Loucy (cell line): ENCODE results near the gene TRNP1.
A peak's percentile ranks its signal among the peaks of the same experiment; 100 is the strongest.

Experiments
- H2AFZ ChIP-seq: fragments of 200-600 bp; sonication (generic); 2 replicates; pipeline ENCODE4 v1.6.0; 2016; ENCODE audit warnings: antibody characterized with exemption, mild to moderate bottlenecking, low read length, moderate library complexity
- H3F3A ChIP-seq: fragments of 200-600 bp; 2 replicates; pipeline ENCODE4 v1.6.0; 2016; ENCODE audit warnings: antibody characterized with exemption, low read depth, mild to moderate bottlenecking
- H3K27me3 ChIP-seq: fragments of 200-600 bp; sonication (generic); 2 replicates; pipeline ENCODE4 v1.6.1; 2014; ENCODE audit warnings: low read length, mild to moderate bottlenecking; ENCODE audit not compliant: insufficient read depth, poor library complexity, severe bottlenecking
- H3K36me3 ChIP-seq: fragments of 200-600 bp; sonication (generic); 2 replicates; pipeline ENCODE4 v1.6.1; 2016; ENCODE audit warnings: low read length; ENCODE audit not compliant: insufficient read depth
- H3K4me1 ChIP-seq: fragments of 200-600 bp; sonication (generic); 2 replicates; pipeline ENCODE4 v1.5.1; 2014; ENCODE audit warnings: low read length, mild to moderate bottlenecking; ENCODE audit not compliant: insufficient read depth, poor library complexity, severe bottlenecking
- H3K4me2 ChIP-seq: fragments of 200-600 bp; sonication (generic); 2 replicates; pipeline ENCODE4 v1.6.0; 2014; ENCODE audit warnings: antibody characterized with exemption, low read length, low read depth, mild to moderate bottlenecking; ENCODE audit not compliant: poor library complexity, severe bottlenecking
- H3K4me3 ChIP-seq: fragments of 200-600 bp; sonication (generic); 2 replicates; pipeline ENCODE4 v1.5.1; 2014; ENCODE audit warnings: low read length, mild to moderate bottlenecking, mixed read lengths; ENCODE audit not compliant: poor library complexity, severe bottlenecking
- H3K79me2 ChIP-seq: fragments of 200-600 bp; sonication (generic); 2 replicates; pipeline ENCODE4 v1.6.1; 2014; ENCODE audit warnings: low read length; ENCODE audit not compliant: insufficient read depth
- H3K9ac ChIP-seq: fragments of 200-600 bp; sonication (generic); 2 replicates; pipeline ENCODE4 v1.6.0; 2014; ENCODE audit warnings: mild to moderate bottlenecking, low read depth, low read length, moderate library complexity; ENCODE audit not compliant: poor library complexity, severe bottlenecking
- H3K9me2 ChIP-seq: fragments of 200-600 bp; sonication (generic); replicated peaks from 2 replicates; pipeline ENCODE4 v1.6.1; 2016; ENCODE audit warnings: low read depth, low read length, mixed read lengths
- H3K9me3 ChIP-seq: fragments of 200-600 bp; sonication (generic); 2 replicates; pipeline ENCODE4 v1.6.1; 2014; ENCODE audit warnings: mild to moderate bottlenecking, antibody characterized with exemption, low read length, low read depth; ENCODE audit not compliant: insufficient read depth
- H4K20me1 ChIP-seq: fragments of 200-600 bp; sonication (generic); 2 replicates; pipeline ENCODE4 v1.6.0; 2014; ENCODE audit warnings: antibody characterized with exemption, low read length, mild to moderate bottlenecking; ENCODE audit not compliant: insufficient read depth, poor library complexity, severe bottlenecking
- EZH2phosphoT487 ChIP-seq: fragments of 200-600 bp; IDR thresholded peaks from 2 replicates; pipeline ENCODE4 v1.6.1; 2018; ENCODE audit warnings: antibody characterized with exemption, mild to moderate bottlenecking, moderate library complexity, borderline replicate concordance
- TF ChIP-seq, protein P1 (sequence below): fragments of 200-600 bp; sonication (generic); conservative IDR thresholded peaks from 2 replicates; pipeline ENCODE4 v1.5.1; 2014; ENCODE audit warnings: mild to moderate bottlenecking, antibody characterized with exemption, low read length

The TRNP1 gene

DNA sequence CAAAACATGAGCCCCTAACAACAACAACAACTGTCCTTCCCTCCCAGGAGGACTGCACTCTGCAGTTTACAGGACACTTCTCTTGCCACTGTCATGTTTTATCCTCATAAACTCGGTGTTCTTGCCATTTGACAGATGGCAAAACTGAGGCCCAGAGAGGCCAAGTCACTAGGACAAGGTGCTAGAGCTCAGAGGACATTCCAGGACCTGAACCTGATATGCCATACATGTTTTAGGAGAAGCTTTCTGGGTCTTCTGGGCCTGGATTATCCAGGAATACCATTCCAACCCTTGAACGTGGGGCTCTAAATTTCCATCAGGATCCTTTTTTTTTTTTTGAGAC, 38.6 kb downstream of the TRNP1 start:
- H3K4me3 ChIP-seq: no peak overlapping the region
- H3F3A ChIP-seq: no peaks in the 10 kb centered on the region
- no peaks in the 10 kb centered on the region for H3K9me3 ChIP-seq
- H3K9ac ChIP-seq: no peak overlapping the region
- H3K27me3 ChIP-seq: no peaks in the 10 kb centered on the region
- no peak for TF ChIP-seq EZH2phosphoT487
- TF ChIP-seq, protein P1, sequence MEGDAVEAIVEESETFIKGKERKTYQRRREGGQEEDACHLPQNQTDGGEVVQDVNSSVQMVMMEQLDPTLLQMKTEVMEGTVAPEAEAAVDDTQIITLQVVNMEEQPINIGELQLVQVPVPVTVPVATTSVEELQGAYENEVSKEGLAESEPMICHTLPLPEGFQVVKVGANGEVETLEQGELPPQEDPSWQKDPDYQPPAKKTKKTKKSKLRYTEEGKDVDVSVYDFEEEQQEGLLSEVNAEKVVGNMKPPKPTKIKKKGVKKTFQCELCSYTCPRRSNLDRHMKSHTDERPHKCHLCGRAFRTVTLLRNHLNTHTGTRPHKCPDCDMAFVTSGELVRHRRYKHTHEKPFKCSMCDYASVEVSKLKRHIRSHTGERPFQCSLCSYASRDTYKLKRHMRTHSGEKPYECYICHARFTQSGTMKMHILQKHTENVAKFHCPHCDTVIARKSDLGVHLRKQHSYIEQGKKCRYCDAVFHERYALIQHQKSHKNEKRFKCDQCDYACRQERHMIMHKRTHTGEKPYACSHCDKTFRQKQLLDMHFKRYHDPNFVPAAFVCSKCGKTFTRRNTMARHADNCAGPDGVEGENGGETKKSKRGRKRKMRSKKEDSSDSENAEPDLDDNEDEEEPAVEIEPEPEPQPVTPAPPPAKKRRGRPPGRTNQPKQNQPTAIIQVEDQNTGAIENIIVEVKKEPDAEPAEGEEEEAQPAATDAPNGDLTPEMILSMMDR: no peak
- no peaks in the 10 kb centered on the region for H4K20me1 ChIP-seq
- H3K79me2 ChIP-seq: no peaks in the 10 kb centered on the region
- H3K4me2 ChIP-seq: no peak overlapping the region
- no peaks in the 10 kb centered on the region for H3K36me3 ChIP-seq
- no peaks in the 10 kb centered on the region for H3K9me2 ChIP-seq
- no peak overlapping the region for H2AFZ ChIP-seq
- H3K4me1 ChIP-seq: no peaks in the 10 kb centered on the region

DNA sequence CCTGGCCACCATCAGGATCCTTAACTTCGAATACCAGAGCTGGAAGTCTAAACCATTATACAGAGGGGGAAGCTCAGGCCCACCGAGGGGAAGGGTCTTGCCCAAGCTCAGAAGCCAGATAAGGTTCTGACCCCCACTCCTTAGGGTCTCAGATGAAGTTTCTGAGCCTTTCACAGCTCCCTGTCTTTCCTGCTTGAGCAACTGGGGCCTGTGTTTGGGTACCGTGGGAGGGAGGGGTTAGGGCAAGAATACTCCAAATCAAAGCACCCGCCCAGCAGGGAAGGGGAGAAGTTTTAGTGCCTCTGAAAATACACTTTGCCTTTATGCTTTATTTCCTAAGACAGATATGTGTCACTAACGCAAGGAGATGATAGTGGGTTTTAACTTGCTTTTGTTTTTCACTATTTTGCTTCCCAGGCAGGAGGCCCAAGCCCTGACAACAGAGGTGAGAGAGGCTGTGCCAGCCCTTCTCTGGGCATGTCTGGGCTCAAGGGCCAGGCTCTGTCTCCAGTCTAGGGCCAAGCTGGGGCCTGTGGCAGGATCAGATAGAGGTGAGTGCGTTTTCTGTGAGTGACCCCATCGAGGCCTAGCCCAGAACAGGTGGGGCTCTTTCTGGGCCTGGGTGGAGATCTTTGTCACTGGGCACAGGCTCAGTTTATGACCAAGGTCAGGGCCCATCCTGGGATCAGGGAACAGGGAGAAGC, 39.7 kb downstream of the TRNP1 start:
- no peaks in the 10 kb centered on the region for H3K27me3 ChIP-seq

DNA sequence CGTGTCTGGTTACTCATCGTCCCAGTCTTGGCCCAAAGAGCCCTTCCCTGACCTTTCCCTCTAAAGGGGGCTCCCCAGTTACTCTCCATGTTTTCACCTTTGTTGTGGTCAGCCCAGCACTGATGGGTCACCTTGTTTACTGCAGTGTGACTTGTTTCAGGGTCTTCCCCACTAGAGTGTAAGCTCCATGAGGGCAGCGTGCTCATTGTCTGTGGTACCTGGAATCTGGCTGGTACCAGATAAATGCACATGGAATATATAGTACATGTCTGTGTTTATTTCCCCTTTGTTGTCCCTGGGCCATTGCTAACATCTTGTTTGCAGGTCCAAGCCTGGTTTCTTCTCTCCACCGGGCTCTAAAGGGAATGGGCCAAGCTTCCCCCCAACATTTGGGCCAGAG, 41.9 kb downstream of the TRNP1 start:
- peak overlapping the region; percentile 51; the same call in 1 of the 2 replicates for H2AFZ ChIP-seq
- H3K79me2 ChIP-seq: no peaks in the 10 kb centered on the region
- no peaks in the 10 kb centered on the region for H3K36me3 ChIP-seq
- no peak overlapping the region for H3K4me2 ChIP-seq
- H3F3A ChIP-seq: no peaks in the 10 kb centered on the region
- no peaks in the 10 kb centered on the region for H3K9me2 ChIP-seq
- TF ChIP-seq EZH2phosphoT487: no peak
- TF ChIP-seq, protein P1: no peak
- no peak overlapping the region for H3K9ac ChIP-seq
- H3K27me3 ChIP-seq: no peaks in the 10 kb centered on the region
- H3K9me3 ChIP-seq: no peaks in the 10 kb centered on the region
- no peaks in the 10 kb centered on the region for H3K4me1 ChIP-seq
- H4K20me1 ChIP-seq: no peaks in the 10 kb centered on the region
- no peak overlapping the region for H3K4me3 ChIP-seq

More for the DNA sequence above, 39.7 kb downstream of the TRNP1 start:
- TF ChIP-seq, protein P1: no peak
- TF ChIP-seq EZH2phosphoT487: no peak
- H3K4me1 ChIP-seq: no peaks in the 10 kb centered on the region
- no peaks in the 10 kb centered on the region for H3K36me3 ChIP-seq
- no peaks in the 10 kb centered on the region for H3K9me2 ChIP-seq
- H3K79me2 ChIP-seq: no peaks in the 10 kb centered on the region
- no peak overlapping the region for H3K4me3 ChIP-seq
- H2AFZ ChIP-seq: no peak overlapping the region
- no peaks in the 10 kb centered on the region for H4K20me1 ChIP-seq
- no peak overlapping the region for H3K9ac ChIP-seq
- no peaks in the 10 kb centered on the region for H3F3A ChIP-seq
- no peak overlapping the region for H3K4me2 ChIP-seq
- H3K9me3 ChIP-seq: no peaks in the 10 kb centered on the region
